Gastrocnemius medialis (tissue), 4 donors: ENCODE data around the gene SH3BP2.

Experiments used
- POLR2A ChIP-seq, 2 donors: fragments of 450-650 bp; IDR thresholded peaks; one replicate each; pipeline ENCODE4 v1.6.1; 2017; ENCODE audit warnings: antibody characterized with exemption in 2 of 2, mild to moderate bottlenecking in 2 of 2, moderate library complexity in 2 of 2
- TF ChIP-seq, protein P1 (sequence below), 5 experiments: fragments of 450-650 bp in 3 of 5; fragments of 200-600 bp in 2 of 5; sonication (generic) in 2 of 5; IDR thresholded peaks in 4 of 5; conservative IDR thresholded peaks in 1 of 5; 1 replicate in 4 of 5; 2 replicates in 1 of 5; pipeline ENCODE4 v1.5.1; 2016 to 2019; ENCODE audit warnings: antibody characterized with exemption in 5 of 5, mild to moderate bottlenecking in 3 of 5, moderate library complexity in 3 of 5

DNA sequence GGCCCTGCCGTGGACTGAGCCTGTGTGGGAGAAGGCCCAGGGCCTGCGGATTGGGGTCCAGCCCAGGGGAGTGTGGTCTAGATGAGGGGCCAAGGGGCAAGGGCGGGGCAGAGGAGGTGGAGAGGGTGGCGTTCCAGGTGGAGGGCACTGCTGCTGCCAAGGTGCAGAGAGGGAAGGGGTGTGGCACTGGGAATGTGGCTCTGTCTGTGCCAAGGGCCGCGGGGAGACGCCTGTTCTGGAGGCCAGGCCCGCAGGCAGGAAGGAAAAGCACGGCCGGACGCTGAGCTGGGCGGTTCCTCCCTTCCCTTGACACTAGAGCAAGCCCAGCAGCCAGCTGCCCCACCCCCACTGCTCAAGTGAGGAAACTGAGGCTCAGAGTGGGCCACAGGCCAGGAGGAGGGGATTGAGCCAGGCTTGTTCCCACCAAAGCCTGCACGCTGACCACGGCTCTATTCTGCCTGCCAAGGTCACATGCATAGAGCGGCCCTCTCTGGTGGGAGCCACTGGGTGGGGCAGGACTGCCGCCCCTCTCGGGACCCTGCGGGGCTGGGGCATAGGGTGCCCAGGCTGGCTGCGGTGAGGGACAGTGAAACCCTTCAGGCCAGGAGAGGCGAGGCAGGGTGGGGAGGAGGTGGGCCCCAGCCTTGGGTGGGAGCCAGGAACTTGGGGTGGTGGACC lies 13.0 kb downstream of the SH3BP2 start:
- TF ChIP-seq, protein P1, sequence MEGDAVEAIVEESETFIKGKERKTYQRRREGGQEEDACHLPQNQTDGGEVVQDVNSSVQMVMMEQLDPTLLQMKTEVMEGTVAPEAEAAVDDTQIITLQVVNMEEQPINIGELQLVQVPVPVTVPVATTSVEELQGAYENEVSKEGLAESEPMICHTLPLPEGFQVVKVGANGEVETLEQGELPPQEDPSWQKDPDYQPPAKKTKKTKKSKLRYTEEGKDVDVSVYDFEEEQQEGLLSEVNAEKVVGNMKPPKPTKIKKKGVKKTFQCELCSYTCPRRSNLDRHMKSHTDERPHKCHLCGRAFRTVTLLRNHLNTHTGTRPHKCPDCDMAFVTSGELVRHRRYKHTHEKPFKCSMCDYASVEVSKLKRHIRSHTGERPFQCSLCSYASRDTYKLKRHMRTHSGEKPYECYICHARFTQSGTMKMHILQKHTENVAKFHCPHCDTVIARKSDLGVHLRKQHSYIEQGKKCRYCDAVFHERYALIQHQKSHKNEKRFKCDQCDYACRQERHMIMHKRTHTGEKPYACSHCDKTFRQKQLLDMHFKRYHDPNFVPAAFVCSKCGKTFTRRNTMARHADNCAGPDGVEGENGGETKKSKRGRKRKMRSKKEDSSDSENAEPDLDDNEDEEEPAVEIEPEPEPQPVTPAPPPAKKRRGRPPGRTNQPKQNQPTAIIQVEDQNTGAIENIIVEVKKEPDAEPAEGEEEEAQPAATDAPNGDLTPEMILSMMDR (IDR thresholded peaks at IDR 0.05 in 4 of 5, conservative IDR thresholded peaks at IDR 0.05 in 1 of 5) = no peak
- no peak for TF ChIP-seq POLR2A (IDR thresholded peaks at IDR 0.05)
